ENCODE data around the gene PDE12.

Gene PDE12, protein sequence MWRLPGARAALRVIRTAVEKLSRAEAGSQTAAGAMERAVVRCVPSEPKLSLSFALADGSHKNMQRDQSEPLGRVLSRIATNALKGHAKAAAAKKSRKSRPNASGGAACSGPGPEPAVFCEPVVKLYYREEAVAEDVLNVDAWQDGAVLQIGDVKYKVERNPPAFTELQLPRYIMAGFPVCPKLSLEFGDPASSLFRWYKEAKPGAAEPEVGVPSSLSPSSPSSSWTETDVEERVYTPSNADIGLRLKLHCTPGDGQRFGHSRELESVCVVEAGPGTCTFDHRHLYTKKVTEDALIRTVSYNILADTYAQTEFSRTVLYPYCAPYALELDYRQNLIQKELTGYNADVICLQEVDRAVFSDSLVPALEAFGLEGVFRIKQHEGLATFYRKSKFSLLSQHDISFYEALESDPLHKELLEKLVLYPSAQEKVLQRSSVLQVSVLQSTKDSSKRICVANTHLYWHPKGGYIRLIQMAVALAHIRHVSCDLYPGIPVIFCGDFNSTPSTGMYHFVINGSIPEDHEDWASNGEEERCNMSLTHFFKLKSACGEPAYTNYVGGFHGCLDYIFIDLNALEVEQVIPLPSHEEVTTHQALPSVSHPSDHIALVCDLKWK

GRCh38 chr3:57555738-57556458 is at the start of gene PDE12:
Gene PDE12, plus strand, starts transcription at chr3:57556274. Its CDS starts 106 bp downstream, at chr3:57556380.
- Histone ChIP-seq H3K9ac (ENCODE audit: low read length) (peak within 1 kb of the TSS; percentile 93), H3K4me1 (ENCODE audit: control insufficient read depth, insufficient read depth, low read length) (peaks cover 31% of the 10 kb centered on the region), H3K9me3 (ENCODE audit: control insufficient read depth, low read length) (no peaks in the 10 kb centered on the region), H3K36me3 (ENCODE audit: control insufficient read depth, insufficient read depth, low read length, severe bottlenecking) (peaks cover 10% of the 10 kb centered on the region), H3K4me3 (ENCODE audit: low read length) (peak within 1 kb of the TSS; percentile 98), H3K27me3 (replicated peaks; ENCODE audit: control insufficient read depth, insufficient read depth, low read length) (no peaks in the 10 kb centered on the region)
- DNase-seq (ENCODE audit: low read depth) = peak; percentile 95

GRCh38 chr3:57512166-57512565 is 43.9 kb upstream of the PDE12 start:
- Histone ChIP-seq H3K4me1 (ENCODE audit: control insufficient read depth, insufficient read depth, low read length) (no peaks in the 10 kb centered on the region), H3K9ac (ENCODE audit: low read length) (no peak overlapping the region), H3K36me3 (ENCODE audit: control insufficient read depth, insufficient read depth, low read length, severe bottlenecking) (no peaks in the 10 kb centered on the region), H3K9me3 (ENCODE audit: control insufficient read depth, low read length) (no peaks in the 10 kb centered on the region), H3K4me3 (ENCODE audit: low read length) (no peak overlapping the region), H3K27me3 (replicated peaks; ENCODE audit: control insufficient read depth, insufficient read depth, low read length) (no peaks in the 10 kb centered on the region)
- peak; percentile 22 for DNase-seq (ENCODE audit: low read depth)

DNA sequence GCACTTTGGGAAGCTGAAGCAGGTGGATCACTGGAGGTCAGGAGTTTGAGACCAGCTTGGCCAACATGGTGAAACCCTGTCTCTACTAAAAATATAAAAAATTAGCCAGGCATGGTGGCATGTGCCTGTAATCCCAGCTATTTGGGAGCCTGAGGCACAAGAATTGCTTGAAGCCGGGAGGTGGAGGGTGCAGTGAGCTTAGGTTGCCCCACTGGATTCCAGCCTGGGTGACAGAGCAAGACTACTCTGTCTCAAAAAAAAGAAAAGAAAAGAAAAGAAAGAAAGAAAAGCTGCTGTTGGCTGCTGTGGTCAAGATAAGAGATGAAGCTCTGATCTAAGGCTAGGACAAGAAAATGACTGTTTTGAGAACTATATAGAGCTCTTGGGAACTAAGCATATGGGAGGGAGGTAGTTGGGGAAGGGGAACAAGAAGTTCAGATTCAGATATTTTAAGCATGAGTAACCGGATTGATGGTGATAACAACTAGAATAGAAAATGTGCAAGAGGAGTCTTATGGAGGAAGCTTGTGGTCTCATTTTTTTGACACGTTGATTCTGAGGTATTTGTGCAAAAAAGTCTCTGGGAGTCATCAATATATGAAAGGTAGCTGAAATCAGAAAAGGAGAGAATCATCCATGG is 37.7 kb upstream of the PDE12 start:
- H3K4me1 ChIP-seq (ENCODE audit: control insufficient read depth, insufficient read depth, low read length) = peaks cover 3% of the 10 kb centered on the region
- H3K27me3 ChIP-seq (replicated peaks; ENCODE audit: control insufficient read depth, insufficient read depth, low read length) = no peaks in the 10 kb centered on the region
- DNase-seq (ENCODE audit: low read depth) = no peak
- no peak overlapping the region for H3K4me3 ChIP-seq (ENCODE audit: low read length)
- no peak overlapping the region for H3K9ac ChIP-seq (ENCODE audit: low read length)
- H3K36me3 ChIP-seq (ENCODE audit: control insufficient read depth, insufficient read depth, low read length, severe bottlenecking) = no peaks in the 10 kb centered on the region
- no peaks in the 10 kb centered on the region for H3K9me3 ChIP-seq (ENCODE audit: control insufficient read depth, low read length)

- DNase-seq (ENCODE audit: low read depth) = peak; percentile 23
Measured at GRCh38 chr3:57530071-57530608, 25.9 kb upstream of the PDE12 start.

GRCh38 chr3:57538465-57538864 is 17.6 kb upstream of the PDE12 start:
- Histone ChIP-seq H3K9ac (ENCODE audit: low read length) (no peak overlapping the region), H3K4me3 (ENCODE audit: low read length) (no peak overlapping the region), H3K27me3 (replicated peaks; ENCODE audit: control insufficient read depth, insufficient read depth, low read length) (peaks cover 4% of the 10 kb centered on the region), H3K4me1 (ENCODE audit: control insufficient read depth, insufficient read depth, low read length) (no peaks in the 10 kb centered on the region), H3K9me3 (ENCODE audit: control insufficient read depth, low read length) (no peaks in the 10 kb centered on the region), H3K36me3 (ENCODE audit: control insufficient read depth, insufficient read depth, low read length, severe bottlenecking) (no peaks in the 10 kb centered on the region)
- DNase-seq (ENCODE audit: low read depth) = no peak

More at GRCh38 chr3:57530071-57530608, 25.9 kb upstream of the PDE12 start:
- Histone ChIP-seq H3K4me1 (ENCODE audit: control insufficient read depth, insufficient read depth, low read length) (no peaks in the 10 kb centered on the region), H3K4me3 (ENCODE audit: low read length) (no peak overlapping the region), H3K9me3 (ENCODE audit: control insufficient read depth, low read length) (no peaks in the 10 kb centered on the region), H3K9ac (ENCODE audit: low read length) (no peak overlapping the region), H3K36me3 (ENCODE audit: control insufficient read depth, insufficient read depth, low read length, severe bottlenecking) (no peaks in the 10 kb centered on the region), H3K27me3 (replicated peaks; ENCODE audit: control insufficient read depth, insufficient read depth, low read length) (no peaks in the 10 kb centered on the region)

DNA sequence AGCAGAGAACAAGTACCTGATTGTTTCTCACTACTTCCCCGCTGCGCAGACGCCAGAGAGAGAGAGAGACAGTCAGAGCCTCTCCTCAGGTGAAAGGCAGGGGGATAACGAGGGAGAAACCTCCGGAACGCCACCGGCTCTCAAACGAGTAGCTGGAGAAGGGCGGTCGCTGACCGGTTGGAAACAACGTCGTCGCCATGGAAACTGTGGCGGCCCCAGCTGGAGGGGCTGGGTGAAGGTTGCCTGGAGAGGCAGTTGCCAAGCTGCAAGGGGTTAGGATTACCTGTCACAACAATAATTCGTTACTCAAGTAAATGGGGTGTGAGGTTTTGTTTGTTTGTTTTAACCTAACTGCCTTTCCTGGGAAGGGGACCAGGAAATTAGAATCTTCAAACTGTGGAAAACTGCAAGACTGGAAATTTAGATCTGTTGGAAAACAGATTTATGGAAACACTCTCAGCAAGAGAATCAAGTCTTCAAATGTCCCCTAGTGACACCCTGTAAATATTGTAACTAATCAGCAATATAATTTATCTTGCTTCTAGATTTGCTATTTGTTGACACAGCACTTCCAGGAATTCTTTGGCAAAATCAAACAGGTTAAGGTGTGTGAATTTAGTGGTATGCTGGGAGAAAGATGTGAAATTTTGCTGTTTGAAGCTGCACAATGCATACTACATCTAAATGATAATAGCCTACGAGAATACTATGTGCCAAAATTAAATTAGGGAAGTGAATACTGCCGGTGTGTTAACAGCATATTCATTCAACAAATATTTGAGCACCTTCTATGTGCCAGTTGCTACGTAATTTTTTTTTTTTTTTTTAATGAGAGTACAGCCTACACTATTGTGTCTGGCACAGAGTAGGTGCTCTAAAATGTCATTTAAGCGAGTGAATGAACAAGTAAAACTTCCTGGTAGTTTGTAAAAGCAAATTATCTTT is 11.6 kb upstream of the PDE12 start, which contains the start of gene DNAH12:
TSS of gene DNAH12 (minus strand) at position 164 of the 945 bp plus-strand sequence. CDS start 1,474 bp downstream, outside the sequence.
- Histone ChIP-seq H3K36me3 (ENCODE audit: control insufficient read depth, insufficient read depth, low read length, severe bottlenecking) (no peaks in the 10 kb centered on the region), H3K9ac (ENCODE audit: low read length) (peak within 1 kb of the TSS; percentile 21), H3K27me3 (replicated peaks; ENCODE audit: control insufficient read depth, insufficient read depth, low read length) (no peaks in the 10 kb centered on the region), H3K4me3 (ENCODE audit: low read length) (peak within 1 kb of the TSS; percentile 61), H3K9me3 (ENCODE audit: control insufficient read depth, low read length) (no peaks in the 10 kb centered on the region), H3K4me1 (ENCODE audit: control insufficient read depth, insufficient read depth, low read length) (peaks cover 10% of the 10 kb centered on the region)
- peak; percentile 56 for DNase-seq (ENCODE audit: low read depth)

- H3K4me1 ChIP-seq (ENCODE audit: control insufficient read depth, insufficient read depth, low read length) = peaks cover 10% of the 10 kb centered on the region
- no peaks in the 10 kb centered on the region for H3K36me3 ChIP-seq (ENCODE audit: control insufficient read depth, insufficient read depth, low read length, severe bottlenecking)
- H3K4me3 ChIP-seq (ENCODE audit: low read length) = no peak overlapping the region
- H3K27me3 ChIP-seq (replicated peaks; ENCODE audit: control insufficient read depth, insufficient read depth, low read length) = no peaks in the 10 kb centered on the region
- no peak overlapping the region for H3K9ac ChIP-seq (ENCODE audit: low read length)
- no peaks in the 10 kb centered on the region for H3K9me3 ChIP-seq (ENCODE audit: control insufficient read depth, low read length)
- DNase-seq (ENCODE audit: low read depth) = no peak
Measured at GRCh38 chr3:57545636-57546268, 10.3 kb upstream of the PDE12 start.

- H3K9me3 ChIP-seq (ENCODE audit: control insufficient read depth, low read length) = no peaks in the 10 kb centered on the region
- no peak overlapping the region for H3K4me3 ChIP-seq (ENCODE audit: low read length)
- DNase-seq (ENCODE audit: low read depth) = no peak
- no peaks in the 10 kb centered on the region for H3K36me3 ChIP-seq (ENCODE audit: control insufficient read depth, insufficient read depth, low read length, severe bottlenecking)
- H3K4me1 ChIP-seq (ENCODE audit: control insufficient read depth, insufficient read depth, low read length) = peaks cover 10% of the 10 kb centered on the region
- no peaks in the 10 kb centered on the region for H3K27me3 ChIP-seq (replicated peaks; ENCODE audit: control insufficient read depth, insufficient read depth, low read length)
- no peak overlapping the region for H3K9ac ChIP-seq (ENCODE audit: low read length)
Measured at GRCh38 chr3:57546616-57547015, 9.5 kb upstream of the PDE12 start.

DNA sequence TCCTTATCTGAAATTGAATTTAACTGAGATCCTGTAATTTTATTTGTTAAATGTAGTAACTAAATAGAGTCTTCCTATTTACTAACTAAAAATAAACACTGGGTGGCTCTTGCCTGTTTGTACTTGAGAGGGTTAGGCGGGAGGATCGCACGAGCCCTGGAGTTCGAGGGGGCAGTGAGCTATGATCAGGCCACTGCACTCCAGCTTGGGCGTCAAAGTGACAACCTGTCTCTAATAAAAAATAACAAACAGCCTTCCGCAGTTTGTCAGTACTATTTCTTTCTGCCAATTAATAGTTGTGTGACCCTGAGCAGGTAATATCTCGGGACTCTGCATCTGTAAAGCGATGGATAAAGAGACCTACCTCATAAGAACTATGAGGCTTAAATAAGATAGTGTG is 768 bp upstream of the PDE12 start:
- H3K9me3 ChIP-seq (ENCODE audit: control insufficient read depth, low read length) = no peaks in the 10 kb centered on the region
- peak overlapping the region; percentile 98 for H3K4me3 ChIP-seq (ENCODE audit: low read length)
- no peak for DNase-seq (ENCODE audit: low read depth)
- H3K36me3 ChIP-seq (ENCODE audit: control insufficient read depth, insufficient read depth, low read length, severe bottlenecking) = peaks cover 6% of the 10 kb centered on the region
- H3K4me1 ChIP-seq (ENCODE audit: control insufficient read depth, insufficient read depth, low read length) = peaks cover 27% of the 10 kb centered on the region
- H3K9ac ChIP-seq (ENCODE audit: low read length) = peak overlapping the region; percentile 93
- H3K27me3 ChIP-seq (replicated peaks; ENCODE audit: control insufficient read depth, insufficient read depth, low read length) = no peaks in the 10 kb centered on the region

Data from adipocyte (in vitro differentiated cells).